ENCODE measurements around the gene CTNNBL1.
"Not testable (repeated sequence)": the region's sequence is repeated elsewhere in the genome, so short reads cannot be mapped to it uniquely, and the experiment has no call there.

Gene CTNNBL1

GRCh38 chr20:37711001-37711400, 17.2 kb downstream of the CTNNBL1 start:
- DNase-seq (ENCODE audit: low spot score) = no peak

GRCh38 chr20:37711994-37712964, 18.4 kb downstream of the CTNNBL1 start:
- DNase-seq (ENCODE audit: low spot score) = no peak

- DNase-seq (ENCODE audit: low spot score) = no peak
Observed at GRCh38 chr20:37713396-37713795, 19.6 kb downstream of the CTNNBL1 start.

GRCh38 chr20:37714978-37715672, 21.3 kb downstream of the CTNNBL1 start:
- no peak for DNase-seq (ENCODE audit: low spot score)

- DNase-seq (ENCODE audit: low spot score) = no peak
Observed at GRCh38 chr20:37721751-37722150, 27.9 kb downstream of the CTNNBL1 start.

GRCh38 chr20:37722312-37722711, 28.5 kb downstream of the CTNNBL1 start:
- not testable (repeated sequence) for DNase-seq (ENCODE audit: low spot score)

- no peak for DNase-seq (ENCODE audit: low spot score)
Observed at GRCh38 chr20:37723668-37724067, 29.8 kb downstream of the CTNNBL1 start.

- DNase-seq (ENCODE audit: low spot score) = no peak
Observed at GRCh38 chr20:37725165-37725564, 31.3 kb downstream of the CTNNBL1 start.

GRCh38 chr20:37725855-37726254, 32.0 kb downstream of the CTNNBL1 start:
- no peak for DNase-seq (ENCODE audit: low spot score)

- DNase-seq (ENCODE audit: low spot score) = no peak
Observed at GRCh38 chr20:37726321-37726720, 32.5 kb downstream of the CTNNBL1 start.

- DNase-seq (ENCODE audit: low spot score) = no peak
Observed at GRCh38 chr20:37726971-37727956, 33.4 kb downstream of the CTNNBL1 start.

GRCh38 chr20:37727957-37728634, 34.3 kb downstream of the CTNNBL1 start:
- DNase-seq (ENCODE audit: low spot score) = no peak

- DNase-seq (ENCODE audit: low spot score) = no peak
Observed at GRCh38 chr20:37728635-37728983, 34.8 kb downstream of the CTNNBL1 start.

- DNase-seq (ENCODE audit: low spot score) = no peak
Observed at GRCh38 chr20:37729452-37729851, 35.6 kb downstream of the CTNNBL1 start.

- no peak for DNase-seq (ENCODE audit: low spot score)
Observed at GRCh38 chr20:37729909-37730308, 36.1 kb downstream of the CTNNBL1 start.

GRCh38 chr20:37733416-37733815, 39.6 kb downstream of the CTNNBL1 start:
- no peak for DNase-seq (ENCODE audit: low spot score)

- no peak for DNase-seq (ENCODE audit: low spot score)
Observed at GRCh38 chr20:37734228-37734985, 40.6 kb downstream of the CTNNBL1 start.

- no peak for DNase-seq (ENCODE audit: low spot score)
Observed at GRCh38 chr20:37735541-37735940, 41.7 kb downstream of the CTNNBL1 start.

GRCh38 chr20:37736132-37736531, 42.3 kb downstream of the CTNNBL1 start:
- DNase-seq (ENCODE audit: low spot score) = no peak

- DNase-seq (ENCODE audit: low spot score) = no peak
Observed at GRCh38 chr20:37737826-37738420, 44.1 kb downstream of the CTNNBL1 start.

Data from germinal center (tissue), 1 donor.